ENCODE measurements around the gene TRHDE. TPM values are rescaled to one million over a fixed set of nuclear protein-coding genes. Genes with fewer than 3 reads are reported as not detected.

The TRHDE gene
- total and polyA plus RNA-seq, 9 of the 15 experiments (the other 6 are each of a cell fraction or from before 2014, with no cell fraction given), result 0.03 to 0.29 (median 0.09) TPM

DNA sequence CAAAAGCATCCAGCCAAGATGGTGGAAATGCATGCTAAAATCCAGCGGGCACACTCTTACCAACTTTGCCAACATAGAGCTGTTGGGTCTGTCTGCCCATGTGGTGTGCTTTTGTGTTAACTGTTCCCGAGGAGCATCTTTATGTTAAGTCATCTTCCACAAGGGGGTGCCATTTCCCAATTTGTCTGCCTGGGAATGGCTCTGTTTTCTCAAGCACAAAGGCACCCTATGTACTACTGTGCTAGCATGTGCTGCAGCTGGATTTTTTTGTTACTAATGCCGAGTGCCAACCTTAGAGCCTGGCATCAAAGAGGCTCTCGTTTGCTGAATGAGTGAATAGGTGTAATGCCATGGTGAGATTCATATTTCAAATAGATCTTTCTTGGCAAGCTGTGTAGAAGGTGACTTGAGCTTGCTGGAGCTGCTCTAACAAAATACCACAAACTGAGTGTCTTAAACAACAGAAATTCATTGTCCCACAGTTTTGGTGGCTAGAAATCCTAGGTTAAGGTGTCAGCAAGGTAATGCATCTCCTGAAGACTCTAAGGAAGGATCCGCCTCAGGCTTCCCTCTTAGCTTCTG lies 74.3 kb downstream of the TRHDE start:
- no peak overlapping the region for H3K4me2 ChIP-seq (ENCODE audit: insufficient read depth, low read length)
- no peak overlapping the region for H3K27ac ChIP-seq (ENCODE audit: extremely low read depth, low read depth, low read length)
- H3K9me3 ChIP-seq (replicated peaks; ENCODE audit: control insufficient read depth, insufficient read depth, low read depth, low read length), result no peaks in the 10 kb centered on the region
- no peaks in the 10 kb centered on the region for H3K36me3 ChIP-seq (ENCODE audit: control insufficient read depth, insufficient read depth, low read length)
- CTCF ChIA-PET (ENCODE audit: low intra/inter-chr PET ratio), result no interaction called here
- H3K4me3 ChIP-seq, result no peak overlapping the region
- H4K20me1 ChIP-seq (replicated peaks; ENCODE audit: control insufficient read depth, insufficient read depth, low read length), result no peaks in the 10 kb centered on the region
- no TSS peak for BruUV-seq (replicated peaks)
- H3K9me1 ChIP-seq (ENCODE audit: control insufficient read depth, insufficient read depth, low read length), result no peaks in the 10 kb centered on the region
- H3K4me1 ChIP-seq (replicated peaks in 1 of 2; ENCODE audit: control insufficient read depth in 2 of 2, insufficient read depth in 2 of 2, low read length in 2 of 2), result no peaks in the 10 kb centered on the region
- in situ Hi-C loops (cut with MboI) (no loop called here), intact Hi-C loops (cut with micrococcal nuclease) (loop anchor here (10.0 kb wide), 1 partner anchor 332 kb away; no protein-coding TSS in a partner anchor)
- H3K9ac ChIP-seq (ENCODE audit: insufficient read depth in 1 of 2, low read depth in 2 of 2, low read length in 2 of 2), result no peak overlapping the region
- no peaks in the 10 kb centered on the region for H3K27me3 ChIP-seq (ENCODE audit: control insufficient read depth in 2 of 2, insufficient read depth in 2 of 2, low read length in 2 of 2)
- DNase-seq (ENCODE audit: extremely low read depth in 1 of 4, low spot score in 3 of 4) (peak; percentile 14 to 60 (median 24)), ATAC-seq (peak; percentile 89), FAIRE-seq (no peak)
- H2AFZ ChIP-seq (ENCODE audit: low read depth, low read length), result no peak overlapping the region
- no peaks in the 10 kb centered on the region for H3K79me2 ChIP-seq (ENCODE audit: control insufficient read depth, insufficient read depth, low read length)
- 2% methylated on average over 5 of the region's 5 CpGs for WGBS (ENCODE audit: insufficient coverage, low coverage, missing lambda C conversion rate)
- POLR2A ChIA-PET, result no interaction called here
- TF ChIP-seq ZFP36 (IDR thresholded peaks at IDR 0.05; ENCODE audit: low read depth, low read length, partially characterized antibody), result no peak
- TF ChIP-seq CBX2 (IDR thresholded peaks at IDR 0.05; ENCODE audit: insufficient read depth, low read length, poor library complexity, severe bottlenecking), result no peak
- no peak for TF ChIP-seq SREBF1 (IDR thresholded peaks at IDR 0.05; ENCODE audit: borderline replicate concordance, low read depth, low read length)
- no peak for TF ChIP-seq POLR2A (conservative IDR thresholded peaks at IDR 0.05)
- no peak for TF ChIP-seq SIRT6 (IDR thresholded peaks at IDR 0.05; ENCODE audit: low read depth, low read length)
- peak; percentile 39; the same call in 1 of the 2 replicates for TF ChIP-seq SMC3 (conservative IDR thresholded peaks at IDR 0.05; ENCODE audit: insufficient read depth, low read depth, low read length)
- TF ChIP-seq NUFIP1 (IDR thresholded peaks at IDR 0.05; ENCODE audit: partially characterized antibody), result no peak
- TF ChIP-seq, protein P1, sequence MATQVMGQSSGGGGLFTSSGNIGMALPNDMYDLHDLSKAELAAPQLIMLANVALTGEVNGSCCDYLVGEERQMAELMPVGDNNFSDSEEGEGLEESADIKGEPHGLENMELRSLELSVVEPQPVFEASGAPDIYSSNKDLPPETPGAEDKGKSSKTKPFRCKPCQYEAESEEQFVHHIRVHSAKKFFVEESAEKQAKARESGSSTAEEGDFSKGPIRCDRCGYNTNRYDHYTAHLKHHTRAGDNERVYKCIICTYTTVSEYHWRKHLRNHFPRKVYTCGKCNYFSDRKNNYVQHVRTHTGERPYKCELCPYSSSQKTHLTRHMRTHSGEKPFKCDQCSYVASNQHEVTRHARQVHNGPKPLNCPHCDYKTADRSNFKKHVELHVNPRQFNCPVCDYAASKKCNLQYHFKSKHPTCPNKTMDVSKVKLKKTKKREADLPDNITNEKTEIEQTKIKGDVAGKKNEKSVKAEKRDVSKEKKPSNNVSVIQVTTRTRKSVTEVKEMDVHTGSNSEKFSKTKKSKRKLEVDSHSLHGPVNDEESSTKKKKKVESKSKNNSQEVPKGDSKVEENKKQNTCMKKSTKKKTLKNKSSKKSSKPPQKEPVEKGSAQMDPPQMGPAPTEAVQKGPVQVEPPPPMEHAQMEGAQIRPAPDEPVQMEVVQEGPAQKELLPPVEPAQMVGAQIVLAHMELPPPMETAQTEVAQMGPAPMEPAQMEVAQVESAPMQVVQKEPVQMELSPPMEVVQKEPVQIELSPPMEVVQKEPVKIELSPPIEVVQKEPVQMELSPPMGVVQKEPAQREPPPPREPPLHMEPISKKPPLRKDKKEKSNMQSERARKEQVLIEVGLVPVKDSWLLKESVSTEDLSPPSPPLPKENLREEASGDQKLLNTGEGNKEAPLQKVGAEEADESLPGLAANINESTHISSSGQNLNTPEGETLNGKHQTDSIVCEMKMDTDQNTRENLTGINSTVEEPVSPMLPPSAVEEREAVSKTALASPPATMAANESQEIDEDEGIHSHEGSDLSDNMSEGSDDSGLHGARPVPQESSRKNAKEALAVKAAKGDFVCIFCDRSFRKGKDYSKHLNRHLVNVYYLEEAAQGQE (IDR thresholded peaks at IDR 0.05; ENCODE audit: borderline replicate concordance), result peak; percentile 28; the same call in 1 of the 2 replicates
- TF ChIP-seq, protein P1 (CRISPR knock-in tag; IDR thresholded peaks at IDR 0.05; ENCODE audit: low read depth), result no peak
- no peak for TF ChIP-seq EWSR1 (IDR thresholded peaks at IDR 0.05; ENCODE audit: borderline replicate concordance, low read depth, partially characterized antibody)
- no peak for TF ChIP-seq BCOR (IDR thresholded peaks at IDR 0.05)
- no peak for TF ChIP-seq SAFB (IDR thresholded peaks at IDR 0.05; ENCODE audit: borderline replicate concordance, low read depth, low read length)
- TF ChIP-seq NFE2L1 (tag; IDR thresholded peaks at IDR 0.05; ENCODE audit: borderline replicate concordance, low read depth), result no peak
